Stimulated activated CD8-positive, alpha-beta memory T cell treated with anti-CD3 and anti-CD28 coated beads, Interleukin-7, amount 100 ng/mL, for 4 hours (primary cell): ENCODE measurements around the gene IGF2.

Experiments
- DNase-seq, 2 donors: peaks; one replicate each; pipeline ENCODE4 v3.0.0-alpha.2; 2020; ENCODE audit warnings: low read depth in 2 of 2

Gene IGF2

DNA sequence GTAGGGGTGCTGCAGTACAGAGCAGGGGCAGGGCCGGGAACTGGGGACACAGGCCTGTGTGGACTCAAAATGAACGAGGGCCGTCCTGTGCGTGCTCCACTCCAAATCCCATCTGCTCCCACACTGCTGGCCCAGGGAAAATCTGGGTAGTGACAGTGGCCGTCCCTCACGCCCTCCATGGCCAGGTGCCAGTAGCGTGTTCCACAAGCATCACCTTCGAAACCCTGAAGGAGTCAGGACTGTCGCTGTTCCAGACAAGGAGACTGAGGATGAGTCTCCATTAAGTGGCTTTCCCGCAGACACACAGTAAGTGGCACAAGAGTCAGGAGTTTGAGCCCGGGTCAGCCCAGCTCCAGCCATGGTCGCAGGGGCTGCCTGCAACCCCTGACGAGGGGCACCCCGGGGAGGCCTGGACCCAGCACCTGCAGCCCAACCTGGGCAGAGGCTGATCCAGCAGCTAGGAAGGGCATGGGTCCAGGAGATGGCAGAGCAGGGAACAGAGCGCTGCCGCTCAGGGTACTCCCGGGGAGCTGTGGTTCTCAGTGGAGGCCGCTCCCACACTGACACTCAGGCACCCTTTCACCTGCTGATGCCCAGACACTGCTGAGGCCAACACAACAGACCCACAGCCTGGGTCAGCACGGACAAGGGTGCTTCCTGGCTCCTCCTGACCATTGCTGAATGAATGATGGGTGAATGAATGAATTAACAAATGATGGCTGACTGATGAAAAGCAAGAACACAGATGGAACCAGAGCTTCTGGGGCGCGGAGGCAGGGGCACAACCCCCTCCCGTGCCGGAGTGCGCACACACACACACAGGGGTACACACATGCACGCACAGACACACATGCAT is 35.3 kb downstream of the IGF2 start:
- DNase-seq = no peak

- DNase-seq = no peak
Measured at GRCh38 chr11:2102883-2103213, 36.3 kb downstream of the IGF2 start.

- DNase-seq = no peak
Measured at GRCh38 chr11:2102132-2102882, 36.9 kb downstream of the IGF2 start.

DNA sequence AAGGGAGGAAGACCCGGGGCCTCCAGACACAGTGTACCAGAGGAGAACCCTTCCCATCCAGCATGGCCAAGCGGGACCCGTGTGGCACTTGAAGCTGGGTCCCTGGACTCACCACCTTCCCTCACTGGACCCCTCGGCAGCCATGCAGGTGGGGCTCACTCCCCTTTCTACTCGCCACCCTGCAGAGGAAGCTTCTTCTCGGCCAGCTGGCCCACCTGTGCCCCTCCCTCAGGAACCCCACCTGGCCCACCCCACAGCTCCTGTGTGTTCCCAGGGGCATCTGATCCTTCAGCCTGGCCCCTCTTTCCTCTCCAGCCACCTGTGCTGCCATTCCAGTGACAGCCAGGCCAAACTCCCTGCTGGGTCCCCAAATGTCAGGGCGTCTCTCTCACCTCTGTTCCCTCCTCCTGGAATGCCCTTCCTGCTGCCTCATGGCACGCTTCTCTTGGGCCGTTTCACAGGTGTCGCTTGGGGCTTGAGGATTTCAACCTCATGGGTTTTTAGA is 38.0 kb downstream of the IGF2 start:
- DNase-seq = no peak

DNA sequence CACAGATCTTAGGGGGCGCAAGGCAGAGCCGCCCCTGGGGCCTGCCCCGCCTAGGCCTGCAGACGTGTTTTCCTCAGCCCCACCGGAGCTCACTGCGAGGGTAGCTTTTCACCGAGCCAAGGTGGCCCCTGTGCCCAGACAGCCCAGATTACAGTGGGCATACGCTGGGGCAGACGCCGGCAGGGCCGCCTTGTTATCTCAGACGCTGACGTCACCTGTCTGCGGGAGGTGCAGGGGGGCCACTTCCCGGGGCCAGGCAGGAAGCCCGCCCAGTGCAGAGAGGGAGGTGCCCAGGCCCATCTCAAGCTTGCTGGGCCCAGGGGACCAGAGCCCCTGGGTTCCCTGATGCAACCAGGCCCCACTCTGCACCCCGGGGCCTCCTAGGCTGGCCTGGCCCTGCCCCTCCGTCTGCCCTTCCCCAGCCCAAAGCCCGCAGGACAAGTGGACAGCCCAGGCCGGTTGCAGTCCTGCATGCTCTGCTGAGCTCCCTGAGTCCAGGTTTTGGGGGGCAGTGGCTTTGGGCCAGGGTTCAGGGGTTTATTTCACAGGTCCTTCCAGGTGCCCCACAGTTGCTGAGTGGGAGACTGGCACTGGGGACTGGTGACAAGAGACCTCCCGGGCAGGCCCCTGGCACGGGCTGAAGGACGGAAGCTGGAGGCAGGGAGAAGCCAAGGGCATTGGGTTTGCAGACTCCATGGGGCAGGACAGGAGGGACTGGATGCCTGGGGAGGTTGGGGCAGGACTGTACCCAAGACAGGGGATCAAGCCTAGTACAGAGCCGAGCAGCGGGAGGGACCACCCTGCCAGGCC is 38.6 kb downstream of the IGF2 start:
- DNase-seq = no peak

GRCh38 chr11:2099516-2100349 is 39.5 kb downstream of the IGF2 start:
- DNase-seq = no peak

DNA sequence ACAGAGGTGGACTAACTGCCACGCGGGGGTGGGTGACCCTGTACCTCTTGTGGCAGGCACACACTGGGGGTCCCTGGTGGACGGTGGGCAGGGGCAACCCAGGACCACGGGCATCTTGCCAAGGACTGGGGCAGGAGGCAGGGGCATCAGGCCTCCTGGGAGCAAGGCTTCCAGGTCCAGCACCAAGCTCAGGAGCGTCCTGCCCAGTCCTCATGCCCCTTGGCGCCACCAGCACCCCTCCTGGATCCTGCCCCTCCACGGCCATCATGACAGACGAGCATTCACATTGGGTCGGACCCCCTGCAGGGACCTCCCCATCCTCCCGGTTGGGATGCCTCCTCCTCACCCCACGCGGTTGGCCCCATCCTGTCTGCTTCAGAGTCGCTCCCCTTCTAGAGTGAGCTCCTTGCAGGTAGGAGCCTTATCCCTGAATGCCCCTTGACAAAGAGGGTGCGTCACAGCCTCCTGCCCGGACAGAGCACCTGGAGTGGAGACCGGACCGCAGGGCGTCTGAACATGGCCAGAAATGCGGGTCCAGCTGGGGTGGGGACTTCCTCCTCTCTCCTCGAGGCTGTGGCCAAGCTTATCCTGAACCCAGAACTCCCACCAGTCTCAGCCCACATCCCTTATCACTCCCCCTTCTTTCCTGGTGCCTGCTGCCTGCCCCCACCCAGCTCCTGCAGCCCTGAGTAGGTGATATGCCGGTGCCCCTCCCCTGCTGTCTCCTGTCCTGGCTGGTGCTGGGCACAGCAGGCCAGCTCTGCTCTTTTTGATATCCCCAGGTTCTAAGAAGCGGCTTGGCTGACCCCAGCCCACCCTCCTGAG is 40.3 kb downstream of the IGF2 start:
- DNase-seq = no peak

DNA sequence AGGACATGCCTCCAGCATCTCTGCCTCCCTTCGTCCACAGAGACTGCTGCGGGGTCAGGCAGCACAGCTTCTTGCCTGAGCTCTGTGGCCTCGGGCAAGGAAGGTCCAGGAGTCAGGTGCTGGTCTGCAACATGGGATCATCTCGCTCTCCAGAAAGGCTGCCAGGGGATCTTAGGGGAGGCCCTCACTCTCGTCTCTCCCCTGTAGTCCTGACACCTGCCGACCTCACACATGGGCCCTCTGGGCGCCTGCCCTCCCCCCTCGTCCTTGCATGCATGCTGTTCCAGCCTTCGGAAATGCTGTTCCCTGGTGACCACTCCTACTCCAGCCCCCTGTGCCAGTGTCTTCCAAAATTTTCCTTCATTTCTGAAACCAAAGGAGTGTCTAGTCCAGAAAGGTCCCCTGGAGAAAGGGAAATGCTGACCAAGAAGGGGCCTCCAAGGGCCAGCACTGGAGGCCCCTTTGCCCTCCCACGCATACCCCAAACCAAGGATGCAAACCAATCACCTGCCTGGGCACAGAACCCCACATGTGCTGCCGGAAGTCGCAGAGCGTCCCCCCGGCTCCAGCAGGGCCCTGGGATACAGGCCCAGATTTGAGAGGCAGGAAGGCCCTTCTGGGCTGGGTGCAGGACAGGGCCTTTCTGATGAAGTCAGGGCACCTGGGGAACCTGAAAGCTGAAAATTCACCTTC is 41.0 kb downstream of the IGF2 start:
- no peak for DNase-seq

DNA sequence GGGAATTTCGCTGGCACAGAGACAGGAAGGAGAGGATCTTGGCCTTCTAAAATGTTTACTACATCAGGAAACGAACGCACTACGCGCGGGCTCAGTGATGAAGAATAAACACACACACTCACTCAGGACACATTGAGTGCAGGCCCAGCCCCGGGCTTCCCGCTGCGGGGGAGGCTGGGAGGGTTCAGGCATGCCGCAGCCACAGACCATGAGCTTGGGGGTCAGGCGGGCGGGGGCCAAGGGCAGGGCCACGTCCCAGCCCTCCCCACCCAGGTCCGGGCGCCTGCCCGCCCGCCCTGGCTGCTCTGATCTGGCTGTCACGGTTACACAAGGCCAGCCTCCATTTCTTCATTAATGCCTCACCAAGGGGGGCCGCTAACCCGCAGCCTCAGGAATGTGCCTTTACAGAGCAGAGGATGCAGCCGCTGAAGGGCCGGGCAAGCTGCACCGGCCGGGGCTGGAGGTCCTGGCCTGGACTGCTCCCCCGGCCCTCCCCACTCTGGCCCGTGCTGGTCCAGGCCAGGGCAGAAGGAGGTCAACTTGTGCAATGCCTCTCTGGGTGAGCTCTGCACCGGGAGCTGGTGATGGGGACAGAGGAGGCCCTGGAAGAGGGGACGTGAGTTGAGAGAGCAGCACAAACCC is 41.7 kb downstream of the IGF2 start:
- DNase-seq = no peak

DNA sequence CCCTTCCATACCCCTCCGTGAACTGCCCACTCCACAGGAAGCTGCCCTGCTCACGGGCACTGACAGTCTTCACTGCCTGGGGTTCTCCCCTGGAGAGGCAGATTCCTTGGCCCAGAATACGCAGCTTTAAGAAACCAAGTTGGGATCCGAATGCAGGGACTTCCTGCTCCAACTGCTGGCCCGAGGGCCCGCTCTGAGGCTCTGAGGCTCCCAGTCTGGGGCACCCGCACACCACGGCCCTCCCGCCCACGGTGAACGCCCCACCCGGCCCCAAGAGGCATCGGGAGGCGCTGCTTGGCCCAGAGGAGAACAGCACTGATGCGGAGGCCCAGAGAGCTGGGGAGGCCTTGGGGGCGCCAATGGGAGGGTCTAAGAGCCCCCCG is 42.3 kb downstream of the IGF2 start:
- no peak for DNase-seq

DNA sequence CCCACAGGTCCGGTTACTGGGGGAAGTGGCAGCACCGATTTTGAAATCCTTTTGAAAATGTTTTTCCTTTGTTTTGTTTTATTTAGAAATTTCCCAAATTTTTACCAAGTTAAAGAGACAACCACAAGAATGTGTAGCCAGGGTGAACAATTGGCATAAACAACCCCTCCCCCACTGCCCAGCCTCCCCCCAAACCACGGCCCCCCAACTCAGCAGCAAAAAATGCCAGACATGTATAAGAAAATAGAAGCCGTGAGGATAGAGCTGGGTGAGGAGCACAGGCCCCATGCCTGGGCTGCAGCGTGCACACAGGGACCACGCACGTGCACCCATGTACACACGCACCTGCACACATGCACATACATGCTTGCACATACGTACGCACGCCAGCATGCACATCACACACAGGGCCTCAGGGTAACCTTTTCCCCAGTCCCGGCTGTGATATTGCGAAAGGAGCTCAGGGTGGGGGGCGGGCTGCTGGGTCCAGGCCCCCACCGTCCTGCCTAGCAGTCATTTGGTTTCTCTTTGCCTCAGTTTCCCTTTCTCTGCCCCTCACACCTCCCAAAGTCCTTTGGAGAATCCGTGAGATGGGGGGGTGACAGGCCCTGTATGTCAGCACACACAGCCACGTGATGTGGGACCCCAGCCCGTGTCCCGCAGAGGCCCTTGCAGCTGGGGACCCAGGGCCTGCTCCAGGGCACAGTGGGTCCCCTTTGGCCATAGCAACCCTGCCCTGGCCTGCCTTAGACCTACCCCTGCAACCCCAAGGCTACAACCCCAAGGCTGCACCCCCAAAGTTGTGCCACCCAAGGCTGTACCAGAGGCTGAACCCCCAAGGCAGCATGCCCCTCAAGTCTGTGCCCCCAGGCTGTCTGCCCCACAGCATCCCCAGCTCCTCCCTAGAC is 42.9 kb downstream of the IGF2 start:
- no peak for DNase-seq

DNA sequence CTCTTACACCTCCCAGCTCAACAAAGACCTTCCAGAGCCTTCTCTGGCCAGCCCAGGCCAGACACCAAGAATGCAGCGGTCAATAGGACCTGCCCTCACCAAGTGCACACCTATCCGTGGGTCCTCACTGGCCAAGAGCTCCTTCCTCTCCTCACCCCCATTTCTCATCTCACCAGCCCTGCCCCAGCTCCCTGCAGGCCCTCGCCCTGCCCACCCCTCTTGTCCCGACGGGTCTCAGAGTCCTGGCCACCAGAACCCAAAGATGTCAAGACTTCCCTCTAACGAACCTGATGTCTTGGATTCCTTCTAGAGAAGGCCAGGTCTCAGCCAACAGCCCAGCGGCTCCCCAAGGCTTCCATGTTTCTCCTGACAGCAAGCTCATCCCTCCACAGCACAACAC is 43.6 kb downstream of the IGF2 start:
- DNase-seq = no peak

DNA sequence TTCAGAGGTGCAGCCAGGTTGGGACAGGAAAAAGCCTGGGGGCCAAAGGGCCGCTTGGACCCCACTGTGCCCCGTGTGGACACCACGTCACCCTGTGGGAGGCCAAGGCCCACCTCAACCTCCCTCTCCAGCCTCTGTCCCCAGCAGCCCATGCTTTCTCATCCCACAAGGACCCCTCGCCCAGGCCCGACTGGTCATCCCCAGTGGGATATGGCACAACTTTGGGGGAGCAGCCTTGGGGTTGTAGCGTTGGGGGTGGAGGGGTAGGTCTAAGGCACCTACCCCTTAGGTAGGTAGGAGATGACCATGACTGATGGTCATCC is 44.0 kb downstream of the IGF2 start:
- no peak for DNase-seq

- DNase-seq = no peak
Measured at GRCh38 chr11:2094354-2095197, 44.6 kb downstream of the IGF2 start.

GRCh38 chr11:2093575-2094353 is 45.4 kb downstream of the IGF2 start:
- DNase-seq = no peak

DNA sequence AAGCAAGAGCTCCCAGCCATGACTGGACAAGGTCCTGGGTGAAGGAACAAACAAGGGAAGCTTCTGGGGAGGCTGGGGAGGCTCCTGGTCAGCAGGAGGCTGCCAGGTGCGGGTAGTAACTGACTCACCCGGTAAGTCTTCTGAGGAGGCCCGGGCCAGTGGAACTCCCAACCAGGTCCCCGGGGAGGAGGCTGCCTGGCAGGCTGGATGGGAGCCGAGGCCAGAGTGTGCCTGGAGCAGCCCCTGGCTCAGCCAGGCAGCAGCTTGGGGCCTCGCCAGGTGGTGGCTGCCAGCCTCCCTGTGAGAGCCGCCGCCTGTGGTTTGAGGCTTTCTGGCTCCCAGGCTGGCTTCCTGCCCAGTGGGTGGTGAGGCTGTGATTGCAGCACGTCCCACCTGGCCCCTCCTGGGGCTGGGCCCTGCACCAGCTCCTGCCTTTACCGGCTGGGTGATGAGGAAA is 46.2 kb downstream of the IGF2 start:
- peak; percentile 17 to 25 for DNase-seq

- no peak for DNase-seq
Measured at GRCh38 chr11:2092464-2092910, 46.7 kb downstream of the IGF2 start.
